GM23248 (cell line): ENCODE measurements around the gene MARS1.

Experiments used
- EZH2 ChIP-seq: fragments of 200-600 bp; sonication (generic); IDR thresholded peaks from 2 replicates; pipeline ENCODE4 v1.6.1; 2018; ENCODE audit warnings: antibody characterized with exemption, mild to moderate bottlenecking; ENCODE audit not compliant: insufficient read depth, poor library complexity, severe bottlenecking
- EZH2phosphoT487 ChIP-seq: fragments of 200-600 bp; sonication (generic); IDR thresholded peaks from 2 replicates; pipeline ENCODE4 v1.6.1; 2018; ENCODE audit warnings: antibody characterized with exemption, moderate library complexity, mild to moderate bottlenecking, low read depth; ENCODE audit not compliant: insufficient read depth

GRCh38 chr12:57514720-57515407, 27.0 kb downstream of the MARS1 start:
- TF ChIP-seq EZH2: no peak
- no peak for TF ChIP-seq EZH2phosphoT487
